PC-9 (cell line): ENCODE results near the gene NF1. TPM values are rescaled to one million over a fixed set of nuclear protein-coding genes. Genes with fewer than 3 reads are reported as not detected.

Source experiments
- BruUV-seq: library from RNA; stranded (reverse); fragments of 400-500 nt; replicated peaks from 2 replicates; lab custom pipeline; 2021; lab: Mats Ljungman, UMichigan
- CTCF ChIA-PET: fragments of 300-600 bp; sonication (Branson Sonifier 250); formaldehyde crosslinking; loops from one replicate; lab custom pipeline; 2022; ENCODE audit warnings: antibody characterized with exemption; lab: Charles Lee
- POLR2A ChIA-PET: fragments of 300-600 bp; sonication (Branson Sonifier 250); formaldehyde crosslinking; loops from one replicate; lab custom pipeline; 2022; ENCODE audit warnings: antibody characterized with exemption; ENCODE audit not compliant: unreplicated experiment; lab: Charles Lee
- DNase-seq, 2 experiments: peaks; one replicate each; pipeline versions ENCODE4 v3.0.0 to v3.0.0-alpha.2; 2015 to 2022; ENCODE audit warnings: mixed read lengths in 1 of 2
- H2AFZ ChIP-seq: fragments of 200-600 bp; sonication (generic); 2 replicates; pipeline ENCODE4 v1.8.1; 2017; ENCODE audit warnings: antibody characterized with exemption
- H3F3A ChIP-seq: fragments of 200-600 bp; sonication (generic); 2 replicates; pipeline ENCODE4 v1.8.1; 2017; ENCODE audit warnings: antibody characterized with exemption, mild to moderate bottlenecking, low read depth; ENCODE audit not compliant: insufficient read depth
- H3K27ac ChIP-seq: fragments of 200-600 bp; sonication (generic); 2 replicates; pipeline ENCODE4 v1.6.1; 2016; ENCODE audit warnings: mixed run types
- H3K27me3 ChIP-seq: fragments of 200-600 bp; sonication (generic); 2 replicates; pipeline ENCODE4 v1.6.1; 2016; ENCODE audit warnings: low read depth, mixed run types; ENCODE audit not compliant: insufficient read depth
- H3K36me3 ChIP-seq: fragments of 200-600 bp; sonication (generic); 2 replicates; pipeline ENCODE4 v1.6.1; 2016; ENCODE audit warnings: low read depth, mixed run types
- H3K4me1 ChIP-seq: fragments of 200-600 bp; sonication (generic); replicated peaks from 2 replicates; pipeline ENCODE4 v1.6.1; 2016; ENCODE audit warnings: mixed run types; ENCODE audit not compliant: insufficient read depth
- H3K4me2 ChIP-seq: fragments of 200-600 bp; sonication (generic); 2 replicates; pipeline ENCODE4 v1.6.1; 2017; ENCODE audit warnings: mixed run types
- H3K4me3 ChIP-seq: fragments of 200-600 bp; sonication (generic); 2 replicates; pipeline ENCODE4 v1.6.1; 2016; ENCODE audit warnings: mixed run types
- H3K79me2 ChIP-seq: fragments of 200-600 bp; sonication (generic); 2 replicates; pipeline ENCODE4 v1.6.1; 2017; ENCODE audit warnings: low read depth, mixed run types
- H3K9me2 ChIP-seq: fragments of 200-600 bp; sonication (generic); 2 replicates; pipeline ENCODE4 v1.8.1; 2017; ENCODE audit warnings: mild to moderate bottlenecking; ENCODE audit not compliant: insufficient read depth
- H3K9me3 ChIP-seq: fragments of 200-600 bp; sonication (generic); 2 replicates; pipeline ENCODE4 v1.8.1; 2016; ENCODE audit warnings: low read depth; ENCODE audit not compliant: insufficient read depth
- H4K20me1 ChIP-seq: fragments of 200-600 bp; sonication (generic); 2 replicates; pipeline ENCODE4 v1.8.1; 2017; ENCODE audit not compliant: insufficient read depth
- EZH2 ChIP-seq: fragments of 200-600 bp; sonication (generic); IDR thresholded peaks from 2 replicates; pipeline ENCODE4 v1.8.0; 2017; ENCODE audit warnings: antibody characterized with exemption, low read depth
- intact Hi-C: fragments of 100-400 bp; cut with micrococcal nuclease; formaldehyde crosslinking; loops from one replicate; pipeline ENCODE4 v1.10.0; 2022; ENCODE audit not compliant: unreplicated experiment
- total RNA-seq: library from RNA; stranded (reverse); gene quantifications from 2 replicates; pipeline ENCODE4 v1.2.3, GENCODE V29; 2021
- TF ChIP-seq, protein P1 (sequence below): fragments of 200-600 bp; sonication (generic); conservative IDR thresholded peaks from 2 replicates; pipeline ENCODE4 v1.6.1; 2017; ENCODE audit warnings: mixed run types, antibody characterized with exemption, mild to moderate bottlenecking, moderate library complexity

The NF1 gene
- total RNA-seq, 1 experiment from 2014 or later, result 61.0 TPM

DNA sequence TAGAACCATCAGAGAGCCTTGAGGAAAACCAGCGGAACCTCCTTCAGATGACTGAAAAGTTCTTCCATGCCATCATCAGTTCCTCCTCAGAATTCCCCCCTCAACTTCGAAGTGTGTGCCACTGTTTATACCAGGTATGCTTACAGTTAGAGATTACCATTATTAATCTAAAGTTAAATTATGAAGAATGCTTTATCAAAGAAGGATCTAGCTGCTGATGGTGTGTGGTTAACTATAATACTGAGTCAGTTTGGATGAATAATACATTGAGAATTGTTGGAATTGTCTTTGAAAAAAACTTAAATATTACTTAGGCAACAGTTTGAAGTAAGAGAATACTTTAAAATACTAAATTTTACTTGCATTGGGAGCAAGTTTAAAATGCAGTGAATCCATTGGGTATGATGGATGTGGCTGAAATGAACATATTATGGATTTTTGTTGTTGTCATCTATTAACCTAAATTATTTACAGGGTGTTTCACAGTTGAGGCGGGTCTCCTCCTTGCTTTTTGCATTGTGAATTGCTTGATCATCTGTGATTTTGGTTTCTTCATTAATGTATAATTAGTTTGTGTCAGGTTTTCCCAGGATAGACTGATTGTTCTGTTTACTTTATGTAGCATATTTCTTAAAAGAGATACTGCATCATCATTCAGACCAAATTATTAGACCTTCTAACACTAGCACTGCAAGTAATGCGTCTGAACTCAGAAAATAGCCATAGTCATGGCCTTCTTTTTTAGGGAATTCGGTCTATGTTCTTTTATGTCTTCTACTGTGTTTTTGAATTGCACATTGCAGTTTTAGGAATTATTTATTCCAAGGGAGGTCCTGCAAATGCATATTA, 154.4 kb downstream of the NF1 start:
- Histone ChIP-seq H3K4me2 (peak overlapping the region; percentile 24; the same call in 1 of the 2 replicates), H3F3A (peaks cover 10% of the 10 kb centered on the region), H3K79me2 (no peaks in the 10 kb centered on the region), H3K27ac (peak overlapping the region; percentile 17), H3K9me3 (no peaks in the 10 kb centered on the region), H3K27me3 (no peaks in the 10 kb centered on the region), H2AFZ (no peak overlapping the region), H3K36me3 (peaks cover 14% of the 10 kb centered on the region; the same call in 1 of the 2 replicates), H3K4me3 (no peak overlapping the region), H3K4me1 (peaks cover 15% of the 10 kb centered on the region; the same call in 1 of the 2 replicates), H4K20me1 (0 out of 2 replicates have a peak, but pooled peaks cover 4% of the 10 kb centered on the region), H3K9me2 (no peaks in the 10 kb centered on the region; the same call in 1 of the 2 replicates)
- peak; percentile 26 to 70 for DNase-seq
- intact Hi-C loops, result no loop called here
- BruUV-seq, result no TSS peak
- TF ChIP-seq, protein P1, sequence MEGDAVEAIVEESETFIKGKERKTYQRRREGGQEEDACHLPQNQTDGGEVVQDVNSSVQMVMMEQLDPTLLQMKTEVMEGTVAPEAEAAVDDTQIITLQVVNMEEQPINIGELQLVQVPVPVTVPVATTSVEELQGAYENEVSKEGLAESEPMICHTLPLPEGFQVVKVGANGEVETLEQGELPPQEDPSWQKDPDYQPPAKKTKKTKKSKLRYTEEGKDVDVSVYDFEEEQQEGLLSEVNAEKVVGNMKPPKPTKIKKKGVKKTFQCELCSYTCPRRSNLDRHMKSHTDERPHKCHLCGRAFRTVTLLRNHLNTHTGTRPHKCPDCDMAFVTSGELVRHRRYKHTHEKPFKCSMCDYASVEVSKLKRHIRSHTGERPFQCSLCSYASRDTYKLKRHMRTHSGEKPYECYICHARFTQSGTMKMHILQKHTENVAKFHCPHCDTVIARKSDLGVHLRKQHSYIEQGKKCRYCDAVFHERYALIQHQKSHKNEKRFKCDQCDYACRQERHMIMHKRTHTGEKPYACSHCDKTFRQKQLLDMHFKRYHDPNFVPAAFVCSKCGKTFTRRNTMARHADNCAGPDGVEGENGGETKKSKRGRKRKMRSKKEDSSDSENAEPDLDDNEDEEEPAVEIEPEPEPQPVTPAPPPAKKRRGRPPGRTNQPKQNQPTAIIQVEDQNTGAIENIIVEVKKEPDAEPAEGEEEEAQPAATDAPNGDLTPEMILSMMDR, result no peak
- no peak for TF ChIP-seq EZH2
- ChIA-PET CTCF (no interaction called here), POLR2A (interaction anchor here (0.6 kb wide), 1 partner anchor 246 kb away, joined by 4 read pairs; no protein-coding TSS in a partner anchor)

DNA sequence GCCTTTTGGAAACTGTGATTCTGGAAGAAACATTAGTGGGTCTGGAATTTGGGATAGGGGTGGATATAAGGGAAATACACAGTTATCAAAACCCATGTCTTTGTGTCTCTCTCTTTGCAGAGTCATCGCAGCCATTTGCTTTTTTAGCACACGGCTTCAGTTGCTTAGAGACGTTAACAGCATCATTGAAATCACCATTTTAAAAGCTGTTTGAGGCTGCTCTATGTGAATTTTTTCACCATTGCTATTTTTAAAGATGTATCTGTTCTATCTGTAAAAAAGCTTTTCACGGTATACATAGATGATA, 155.0 kb downstream of the NF1 start:
- H4K20me1 ChIP-seq, result 0 out of 2 replicates have a peak, but pooled peaks cover 4% of the 10 kb centered on the region
- no peak overlapping the region for H2AFZ ChIP-seq
- intact Hi-C loops, result no loop called here
- no TSS peak for BruUV-seq
- ChIA-PET CTCF (no interaction called here), POLR2A (no interaction called here)
- no peak overlapping the region for H3K4me2 ChIP-seq
- peaks cover 15% of the 10 kb centered on the region; the same call in 1 of the 2 replicates for H3K4me1 ChIP-seq
- no peaks in the 10 kb centered on the region for H3K79me2 ChIP-seq
- H3K27ac ChIP-seq, result no peak overlapping the region
- no peaks in the 10 kb centered on the region for H3K9me3 ChIP-seq
- no peaks in the 10 kb centered on the region for H3K27me3 ChIP-seq
- TF ChIP-seq EZH2, result no peak
- TF ChIP-seq, protein P1, result no peak
- DNase-seq, result no peak
- no peak overlapping the region for H3K4me3 ChIP-seq
- peaks cover 14% of the 10 kb centered on the region; the same call in 1 of the 2 replicates for H3K36me3 ChIP-seq
- no peaks in the 10 kb centered on the region; the same call in 1 of the 2 replicates for H3K9me2 ChIP-seq
- peaks cover 15% of the 10 kb centered on the region for H3F3A ChIP-seq

DNA sequence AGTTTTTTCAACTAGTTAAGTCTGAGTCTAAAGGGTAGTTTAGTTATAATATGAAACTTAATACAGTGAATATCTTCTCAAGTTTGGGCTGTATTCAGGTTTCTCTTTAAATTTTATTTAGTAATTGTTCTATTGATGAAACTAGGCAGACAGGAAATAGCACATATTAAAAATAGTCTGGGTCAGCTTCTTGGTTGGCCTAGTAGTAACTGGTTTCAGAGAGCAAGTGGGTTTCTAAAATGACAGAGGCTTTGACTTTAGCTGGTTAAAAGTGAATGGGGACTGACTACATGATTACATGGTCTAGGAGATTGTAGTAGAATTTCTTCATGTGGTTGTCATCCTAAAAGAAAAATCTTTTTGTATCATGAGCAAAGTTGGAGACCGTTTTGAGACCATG, 155.5 kb downstream of the NF1 start:
- no peaks in the 10 kb centered on the region; the same call in 1 of the 2 replicates for H3K9me2 ChIP-seq
- H3K9me3 ChIP-seq, result no peaks in the 10 kb centered on the region
- no peak overlapping the region for H3K4me2 ChIP-seq
- H3K27me3 ChIP-seq, result no peaks in the 10 kb centered on the region
- no peak for DNase-seq
- H3K79me2 ChIP-seq, result no peaks in the 10 kb centered on the region
- ChIA-PET POLR2A (no interaction called here), CTCF (no interaction called here)
- H4K20me1 ChIP-seq, result 0 out of 2 replicates have a peak, but pooled peaks cover 4% of the 10 kb centered on the region
- intact Hi-C loops, result no loop called here
- no TSS peak for BruUV-seq
- peaks cover 15% of the 10 kb centered on the region; the same call in 1 of the 2 replicates for H3K4me1 ChIP-seq
- peaks cover 16% of the 10 kb centered on the region; the same call in 1 of the 2 replicates for H3K36me3 ChIP-seq
- no peak overlapping the region for H3K27ac ChIP-seq
- no peak overlapping the region for H3K4me3 ChIP-seq
- TF ChIP-seq, protein P1, result no peak
- TF ChIP-seq EZH2, result no peak
- H2AFZ ChIP-seq, result no peak overlapping the region
- peaks cover 16% of the 10 kb centered on the region for H3F3A ChIP-seq
